Measurements from ENCODE around the gene MON1B. TPM values are rescaled to one million over a fixed set of nuclear protein-coding genes. Genes with fewer than 3 reads are reported as not detected.

Gene MON1B
- total and polyA plus RNA-seq, 4 experiments from 2014 or later: 30.5 to 85.4 (median 65.7) TPM

DNA sequence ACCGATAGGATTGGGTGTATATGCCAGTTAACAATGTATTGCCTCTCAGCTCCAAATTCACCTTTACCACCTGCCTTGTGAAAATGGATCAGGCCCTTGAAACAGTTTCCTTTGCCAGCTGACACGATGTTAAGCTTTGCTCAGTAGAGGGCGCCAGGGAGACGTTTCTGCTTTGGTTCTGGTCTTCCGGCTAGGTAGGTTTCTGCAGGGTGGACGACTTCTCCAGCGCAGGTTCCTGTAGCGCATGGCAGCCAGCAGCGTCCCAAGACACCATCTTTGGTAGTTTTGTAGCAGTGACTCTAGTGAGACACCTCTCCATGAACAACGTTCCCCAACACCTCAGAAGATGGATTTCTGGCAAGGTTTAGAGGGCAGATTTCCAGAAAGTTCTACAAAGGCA is 32.2 kb downstream of the MON1B start:
- H3K4me3 Mint-ChIP-seq: no peak overlapping the region
- no peak overlapping the region for H3K27ac Mint-ChIP-seq
- no peaks in the 10 kb centered on the region for H3K36me3 ChIP-seq (ENCODE audit: insufficient read depth, low read length)
- POLR2A ChIA-PET (ENCODE audit: partially characterized antibody): no interaction called here
- no peaks in the 10 kb centered on the region for H3K9me3 ChIP-seq (ENCODE audit: control insufficient read depth in 1 of 2, low read length in 2 of 2)
- no peak overlapping the region for H3K27ac ChIP-seq (ENCODE audit: low read depth, low read length)
- no peaks in the 10 kb centered on the region for H3K9me3 Mint-ChIP-seq
- no peaks in the 10 kb centered on the region for H3K4me1 Mint-ChIP-seq
- peaks cover 0 to 5% of the 10 kb centered on the region in 2 donors for H3K27me3 Mint-ChIP-seq
- no peaks in the 10 kb centered on the region for H3K4me1 ChIP-seq (ENCODE audit: insufficient read depth, low read length)
- no peaks in the 10 kb centered on the region for H3K36me3 Mint-ChIP-seq
- intact Hi-C loops (cut with micrococcal nuclease): no loop called here
- H3K4me3 ChIP-seq (ENCODE audit: low read length in 2 of 2): no peak overlapping the region
- no peaks in the 10 kb centered on the region for H3K27me3 ChIP-seq (ENCODE audit: insufficient read depth, low read length)
- CTCF ChIA-PET (ENCODE audit: partially characterized antibody): interaction anchor here (1.0 to 1.4 kb wide), 4 partner anchors 8 to 359 kb away, joined by 3 to 4 read pairs (median 4); no protein-coding TSS in a partner anchor
- DNase-seq: no peak

DNA sequence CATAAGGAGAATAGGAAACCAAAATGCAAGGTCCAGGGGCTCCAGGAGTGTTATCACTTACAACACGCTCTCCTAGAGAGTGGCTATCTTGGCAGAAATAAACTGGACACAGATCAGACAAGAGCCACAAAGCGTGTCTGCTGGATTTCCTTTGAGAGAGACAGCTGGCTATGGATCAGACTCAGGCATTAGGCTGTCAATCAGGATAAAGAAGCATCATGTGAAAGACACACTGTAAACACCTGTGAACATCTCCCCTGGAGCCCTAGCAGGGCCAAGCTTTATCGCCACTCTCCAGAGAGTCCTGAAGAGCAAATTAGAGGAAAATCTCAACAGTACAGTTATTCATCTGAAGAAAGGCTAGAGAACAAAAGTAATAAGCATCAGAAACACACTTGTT is 34.2 kb downstream of the MON1B start:
- intact Hi-C loops (cut with micrococcal nuclease): no loop called here
- H3K4me1 ChIP-seq (ENCODE audit: insufficient read depth, low read length): no peaks in the 10 kb centered on the region
- no peak overlapping the region for H3K4me3 ChIP-seq (ENCODE audit: low read length in 2 of 2)
- H3K27ac ChIP-seq (ENCODE audit: low read depth, low read length): no peak overlapping the region
- H3K27me3 ChIP-seq (ENCODE audit: insufficient read depth, low read length): no peaks in the 10 kb centered on the region
- DNase-seq: no peak
- no peaks in the 10 kb centered on the region for H3K9me3 ChIP-seq (ENCODE audit: control insufficient read depth in 1 of 2, low read length in 2 of 2)
- H3K27me3 Mint-ChIP-seq: peaks cover 3 to 5% of the 10 kb centered on the region in 2 donors
- no peaks in the 10 kb centered on the region for H3K9me3 Mint-ChIP-seq
- CTCF ChIA-PET (ENCODE audit: partially characterized antibody): no interaction called here
- H3K36me3 Mint-ChIP-seq: no peaks in the 10 kb centered on the region
- no peaks in the 10 kb centered on the region for H3K36me3 ChIP-seq (ENCODE audit: insufficient read depth, low read length)
- H3K4me3 Mint-ChIP-seq: no peak overlapping the region
- H3K4me1 Mint-ChIP-seq: peaks cover 0 to 1% (median 0%) of the 10 kb centered on the region in 4 donors
- POLR2A ChIA-PET (ENCODE audit: partially characterized antibody): no interaction called here
- no peak overlapping the region for H3K27ac Mint-ChIP-seq

DNA sequence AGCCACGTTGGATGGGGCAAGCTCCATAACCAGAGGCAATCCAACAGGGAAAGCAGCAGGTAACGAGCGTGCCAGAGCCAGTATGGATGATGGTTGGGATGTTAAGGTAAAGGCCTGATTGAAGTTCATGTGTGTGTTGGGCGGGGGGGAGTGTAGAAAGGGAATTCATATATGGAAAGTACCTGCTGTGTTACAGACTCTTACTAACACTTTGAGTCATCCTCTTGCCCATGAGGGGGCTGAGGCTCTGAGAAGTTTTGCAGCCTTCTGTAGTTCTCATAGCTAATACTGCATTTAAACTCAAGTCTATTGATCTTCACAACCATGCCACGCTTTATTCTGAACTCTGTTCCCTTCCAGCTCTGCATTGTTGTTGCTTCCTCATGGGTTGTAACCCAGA is 36.8 kb downstream of the MON1B start:
- no peak overlapping the region for H3K4me3 ChIP-seq (ENCODE audit: low read length in 2 of 2)
- no peaks in the 10 kb centered on the region for H3K9me3 Mint-ChIP-seq
- H3K36me3 Mint-ChIP-seq: no peaks in the 10 kb centered on the region
- H3K27ac ChIP-seq (ENCODE audit: low read depth, low read length): no peak overlapping the region
- H3K27me3 Mint-ChIP-seq: peaks cover 3 to 8% of the 10 kb centered on the region in 2 donors
- intact Hi-C loops (cut with micrococcal nuclease): no loop called here
- no peaks in the 10 kb centered on the region for H3K4me1 ChIP-seq (ENCODE audit: insufficient read depth, low read length)
- no peak overlapping the region for H3K27ac Mint-ChIP-seq
- no peaks in the 10 kb centered on the region for H3K36me3 ChIP-seq (ENCODE audit: insufficient read depth, low read length)
- DNase-seq: no peak
- no peaks in the 10 kb centered on the region for H3K9me3 ChIP-seq (ENCODE audit: control insufficient read depth in 1 of 2, low read length in 2 of 2)
- ChIA-PET POLR2A (ENCODE audit: partially characterized antibody) (no interaction called here), CTCF (ENCODE audit: partially characterized antibody) (interaction anchor here (2.0 to 17.6 kb wide), 2 partner anchors 10 to 358 kb away, joined by 7 to 216 read pairs; no protein-coding TSS in a partner anchor)
- H3K4me3 Mint-ChIP-seq: no peak overlapping the region
- H3K4me1 Mint-ChIP-seq: peaks cover 0 to 1% (median 0%) of the 10 kb centered on the region in 4 donors
- H3K27me3 ChIP-seq (ENCODE audit: insufficient read depth, low read length): no peaks in the 10 kb centered on the region

DNA sequence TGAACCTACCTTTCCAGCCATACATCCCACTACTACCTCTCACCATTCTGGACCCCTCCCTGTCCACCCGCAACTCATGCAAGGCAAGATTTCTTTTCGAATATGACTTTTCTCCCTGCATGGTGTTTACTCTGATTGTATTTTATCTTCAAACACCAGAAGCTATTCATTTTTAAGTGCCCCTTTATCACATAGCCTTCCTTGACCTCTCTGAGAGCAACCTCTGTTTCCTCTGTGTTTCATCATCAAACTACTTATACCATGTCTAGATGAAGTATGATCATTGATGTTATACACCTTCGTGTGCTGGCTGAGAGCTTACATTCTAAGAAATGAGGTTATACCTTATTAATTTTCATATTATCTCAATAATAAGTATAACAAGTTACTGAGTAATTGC is 40.1 kb downstream of the MON1B start:
- Mint-ChIP-seq H3K36me3 (no peaks in the 10 kb centered on the region), H3K4me1 (peaks cover 0 to 3% (median 2%) of the 10 kb centered on the region in 4 donors), H3K27ac (no peak overlapping the region), H3K27me3 (peaks cover 11 to 24% of the 10 kb centered on the region in 2 donors), H3K4me3 (no peak overlapping the region), H3K9me3 (no peaks in the 10 kb centered on the region)
- H3K27me3 ChIP-seq (ENCODE audit: insufficient read depth, low read length): no peaks in the 10 kb centered on the region
- H3K4me3 ChIP-seq (ENCODE audit: low read length in 2 of 2): no peak overlapping the region
- no peaks in the 10 kb centered on the region for H3K36me3 ChIP-seq (ENCODE audit: insufficient read depth, low read length)
- H3K27ac ChIP-seq (ENCODE audit: low read depth, low read length): no peak overlapping the region
- H3K9me3 ChIP-seq (ENCODE audit: control insufficient read depth in 1 of 2, low read length in 2 of 2): no peaks in the 10 kb centered on the region
- ChIA-PET CTCF (ENCODE audit: partially characterized antibody) (interaction anchor here (0.9 to 17.6 kb wide), 3 partner anchors 8 to 354 kb away, joined by 3 to 216 read pairs (median 4); no protein-coding TSS in a partner anchor), POLR2A (ENCODE audit: partially characterized antibody) (no interaction called here)
- intact Hi-C loops (cut with micrococcal nuclease): no loop called here
- no peaks in the 10 kb centered on the region for H3K4me1 ChIP-seq (ENCODE audit: insufficient read depth, low read length)
- no peak for DNase-seq

DNA sequence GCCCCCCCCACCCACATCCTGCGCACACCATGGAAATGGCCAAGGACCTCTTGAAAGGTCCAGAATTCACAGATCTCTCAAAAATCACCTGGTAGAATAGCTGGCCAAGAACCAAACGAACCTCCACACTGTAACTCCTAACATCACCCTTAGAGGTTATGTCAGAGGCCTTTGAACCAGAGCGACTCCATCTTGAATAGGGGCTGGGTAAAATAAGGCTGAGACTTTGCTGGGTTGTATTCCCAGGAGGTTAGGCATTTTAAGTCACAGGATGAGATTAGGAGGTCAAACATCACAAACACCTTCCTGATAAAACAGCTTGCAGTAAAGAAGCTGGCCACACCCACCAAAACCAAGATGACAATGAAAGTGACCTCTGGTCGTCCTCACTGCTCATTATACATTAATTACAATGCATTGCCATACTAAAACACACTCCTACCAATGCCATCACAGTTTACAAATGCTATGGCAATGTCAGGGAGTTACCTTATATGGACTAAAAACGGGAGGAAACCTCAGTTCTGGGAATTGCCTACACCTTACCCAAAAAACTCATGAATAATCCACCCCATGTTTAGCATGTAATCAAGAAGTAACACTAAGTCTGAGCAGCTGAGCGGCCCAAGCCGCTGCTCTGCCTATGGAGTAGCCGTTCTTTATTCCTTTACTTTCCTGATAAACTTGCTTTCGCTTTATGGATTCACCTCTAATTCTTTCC is 43.0 kb downstream of the MON1B start:
- POLR2A ChIA-PET (ENCODE audit: partially characterized antibody): no interaction called here

DNA sequence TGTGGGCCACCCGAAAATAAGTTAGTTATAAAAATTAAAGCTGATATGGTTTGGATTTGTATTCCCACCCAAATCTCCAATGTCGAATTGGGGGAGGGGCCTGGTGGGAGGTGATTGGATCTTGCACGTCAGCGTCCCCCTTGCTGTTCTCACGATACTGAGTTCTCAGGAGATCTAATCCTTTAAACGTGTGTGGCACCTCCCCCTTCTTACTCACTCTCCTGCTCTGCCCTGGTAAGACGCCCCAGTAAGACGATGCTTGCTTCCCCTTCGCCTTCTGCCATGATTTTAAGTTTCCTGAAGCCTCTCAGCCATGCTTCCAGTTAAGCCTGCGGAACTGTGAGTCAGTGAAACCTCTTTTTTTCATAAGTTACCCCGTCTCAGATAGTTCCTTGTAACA is 43.6 kb downstream of the MON1B start:
- Histone ChIP-seq H3K4me1 (ENCODE audit: insufficient read depth, low read length) (no peaks in the 10 kb centered on the region), H3K36me3 (ENCODE audit: insufficient read depth, low read length) (no peaks in the 10 kb centered on the region), H3K27me3 (ENCODE audit: insufficient read depth, low read length) (no peaks in the 10 kb centered on the region), H3K9me3 (ENCODE audit: control insufficient read depth in 1 of 2, low read length in 2 of 2) (no peaks in the 10 kb centered on the region), H3K27ac (ENCODE audit: low read depth, low read length) (no peak overlapping the region), H3K4me3 (ENCODE audit: low read length in 2 of 2) (no peak overlapping the region)
- ChIA-PET CTCF (ENCODE audit: partially characterized antibody) (interaction anchor here (0.6 to 17.6 kb wide), 3 partner anchors 34 to 871 kb away, joined by 3 to 216 read pairs (median 4); no protein-coding TSS in a partner anchor), POLR2A (ENCODE audit: partially characterized antibody) (no interaction called here)
- H3K27ac Mint-ChIP-seq: no peak overlapping the region
- no peak overlapping the region for H3K4me3 Mint-ChIP-seq
- no peak for DNase-seq
- H3K36me3 Mint-ChIP-seq: no peaks in the 10 kb centered on the region
- H3K4me1 Mint-ChIP-seq: peaks cover 2 to 6% (median 5%) of the 10 kb centered on the region in 4 donors
- no peaks in the 10 kb centered on the region for H3K9me3 Mint-ChIP-seq
- peaks cover 8 to 23% of the 10 kb centered on the region in 2 donors for H3K27me3 Mint-ChIP-seq
- intact Hi-C loops (cut with micrococcal nuclease): no loop called here

More for the DNA sequence above, 43.0 kb downstream of the MON1B start:
- CTCF ChIA-PET (ENCODE audit: partially characterized antibody): interaction anchor here (1.1 to 17.6 kb wide), 2 partner anchors 33 to 352 kb away, joined by 3 to 216 read pairs; no protein-coding TSS in a partner anchor
- no peak for DNase-seq
- Mint-ChIP-seq H3K9me3 (no peaks in the 10 kb centered on the region), H3K27ac (no peak overlapping the region), H3K4me1 (peaks cover 2 to 6% (median 5%) of the 10 kb centered on the region in 4 donors), H3K27me3 (peaks cover 8 to 23% of the 10 kb centered on the region in 2 donors), H3K36me3 (no peaks in the 10 kb centered on the region), H3K4me3 (no peak overlapping the region)
- Histone ChIP-seq H3K36me3 (ENCODE audit: insufficient read depth, low read length) (no peaks in the 10 kb centered on the region), H3K4me3 (ENCODE audit: low read length in 2 of 2) (no peak overlapping the region), H3K27ac (ENCODE audit: low read depth, low read length) (no peak overlapping the region), H3K4me1 (ENCODE audit: insufficient read depth, low read length) (no peaks in the 10 kb centered on the region), H3K9me3 (ENCODE audit: control insufficient read depth in 1 of 2, low read length in 2 of 2) (no peaks in the 10 kb centered on the region), H3K27me3 (ENCODE audit: insufficient read depth, low read length) (no peaks in the 10 kb centered on the region)
- intact Hi-C loops (cut with micrococcal nuclease): no loop called here

DNA sequence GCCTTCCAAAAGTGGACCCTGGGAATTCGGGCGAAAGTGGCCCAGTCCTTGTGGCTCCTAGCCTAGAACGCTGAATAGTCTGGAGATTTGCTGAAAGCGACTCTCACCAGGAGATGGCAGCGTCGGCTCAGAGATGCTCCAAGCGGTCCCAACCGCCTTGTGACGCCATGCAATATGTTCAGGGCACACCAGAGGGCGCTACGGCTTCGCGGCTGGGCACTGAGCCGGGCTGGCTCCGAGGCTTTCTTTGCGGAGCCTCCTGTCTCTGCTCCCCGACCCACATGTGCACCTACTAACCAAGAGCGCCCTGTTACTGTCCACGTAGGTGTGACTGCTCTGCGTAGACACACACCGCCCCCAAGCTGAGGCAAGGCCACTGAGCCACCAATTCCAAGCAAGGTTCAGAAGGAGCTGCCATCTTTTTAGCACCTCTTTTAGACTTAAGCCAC is 45.1 kb downstream of the MON1B start:
- H3K9me3 Mint-ChIP-seq: no peaks in the 10 kb centered on the region
- CTCF ChIA-PET (ENCODE audit: partially characterized antibody): interaction anchor here (0.6 to 17.6 kb wide), 8 partner anchors 8 to 404 kb away, joined by 3 to 216 read pairs (median 4); no protein-coding TSS in a partner anchor
- H3K27me3 Mint-ChIP-seq: peaks cover 8 to 23% of the 10 kb centered on the region in 2 donors
- H3K36me3 Mint-ChIP-seq: no peaks in the 10 kb centered on the region
- Histone ChIP-seq H3K4me1 (ENCODE audit: insufficient read depth, low read length) (no peaks in the 10 kb centered on the region), H3K4me3 (ENCODE audit: low read length in 2 of 2) (peak overlapping the region in 1 of 2 donors; percentile 39), H3K9me3 (ENCODE audit: control insufficient read depth in 1 of 2, low read length in 2 of 2) (no peaks in the 10 kb centered on the region), H3K27ac (ENCODE audit: low read depth, low read length) (no peak overlapping the region), H3K27me3 (ENCODE audit: insufficient read depth, low read length) (no peaks in the 10 kb centered on the region), H3K36me3 (ENCODE audit: insufficient read depth, low read length) (no peaks in the 10 kb centered on the region)
- intact Hi-C loops (cut with micrococcal nuclease): loop anchor here (1.0 kb wide), 4 partner anchors 46 to 735 kb away; partner anchors contain the start of gene NUDT7
- peak; percentile 80 to 87 (median 83) for DNase-seq
- POLR2A ChIA-PET (ENCODE audit: partially characterized antibody): no interaction called here
- peaks cover 2 to 6% (median 5%) of the 10 kb centered on the region in 4 donors for H3K4me1 Mint-ChIP-seq
- H3K27ac Mint-ChIP-seq: peak overlapping the region in 2 of 7 donors; percentile 28 to 37
- peak overlapping the region; percentile 52 to 85 (median 73) for H3K4me3 Mint-ChIP-seq

All from CD4-positive, alpha-beta memory T cell (primary cell).